ENCODE data around the gene PARP16.

GRCh38 chr15:65309882-65310418 is 23.3 kb upstream of the PARP16 start:
- TF ChIP-seq POLR2A (IDR thresholded peaks at IDR 0.05) (no peak), CTCF (IDR thresholded peaks at IDR 0.05 in 4 of 5, conservative IDR thresholded peaks at IDR 0.05 in 1 of 5) (no peak)
